ENCODE data around the gene SFXN5.

The SFXN5 gene

DNA sequence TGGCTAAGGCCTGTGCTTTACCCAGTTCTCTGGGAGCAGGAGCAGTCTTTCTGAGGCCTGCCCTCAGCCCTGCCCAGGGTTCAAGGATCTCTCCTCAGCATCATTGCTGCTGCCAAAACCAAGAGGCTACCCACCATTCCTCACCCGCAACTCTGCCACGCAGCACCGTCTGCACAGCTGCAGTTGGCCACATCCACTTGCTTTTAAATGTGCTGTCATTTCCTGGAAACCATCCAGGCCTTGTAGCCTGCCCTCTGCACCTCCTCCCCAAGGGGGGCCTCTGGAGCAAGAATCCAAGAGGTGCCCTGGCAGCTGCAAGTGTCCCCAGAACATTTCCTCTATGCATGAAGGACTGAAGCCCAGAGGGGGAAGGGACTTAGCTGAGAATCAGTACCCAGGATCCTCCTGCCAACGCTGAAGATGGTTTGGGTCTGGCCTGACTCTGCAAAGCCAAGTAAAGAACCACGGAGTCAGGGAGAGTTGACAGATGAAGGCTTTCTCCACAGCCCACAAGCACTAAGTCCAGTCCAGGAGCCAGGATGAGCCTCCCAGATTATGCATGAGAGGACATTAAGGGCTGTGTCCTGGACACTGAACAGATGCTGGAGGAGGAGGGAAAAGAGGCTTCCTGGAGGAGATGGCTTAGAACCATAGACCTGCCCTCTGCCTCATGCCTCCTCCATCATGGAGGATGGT, 139.3 kb downstream of the SFXN5 start:
- TF ChIP-seq, protein P1, sequence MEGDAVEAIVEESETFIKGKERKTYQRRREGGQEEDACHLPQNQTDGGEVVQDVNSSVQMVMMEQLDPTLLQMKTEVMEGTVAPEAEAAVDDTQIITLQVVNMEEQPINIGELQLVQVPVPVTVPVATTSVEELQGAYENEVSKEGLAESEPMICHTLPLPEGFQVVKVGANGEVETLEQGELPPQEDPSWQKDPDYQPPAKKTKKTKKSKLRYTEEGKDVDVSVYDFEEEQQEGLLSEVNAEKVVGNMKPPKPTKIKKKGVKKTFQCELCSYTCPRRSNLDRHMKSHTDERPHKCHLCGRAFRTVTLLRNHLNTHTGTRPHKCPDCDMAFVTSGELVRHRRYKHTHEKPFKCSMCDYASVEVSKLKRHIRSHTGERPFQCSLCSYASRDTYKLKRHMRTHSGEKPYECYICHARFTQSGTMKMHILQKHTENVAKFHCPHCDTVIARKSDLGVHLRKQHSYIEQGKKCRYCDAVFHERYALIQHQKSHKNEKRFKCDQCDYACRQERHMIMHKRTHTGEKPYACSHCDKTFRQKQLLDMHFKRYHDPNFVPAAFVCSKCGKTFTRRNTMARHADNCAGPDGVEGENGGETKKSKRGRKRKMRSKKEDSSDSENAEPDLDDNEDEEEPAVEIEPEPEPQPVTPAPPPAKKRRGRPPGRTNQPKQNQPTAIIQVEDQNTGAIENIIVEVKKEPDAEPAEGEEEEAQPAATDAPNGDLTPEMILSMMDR (IDR thresholded peaks at IDR 0.05; ENCODE audit: insufficient read depth, low read depth, low read length, missing control alignments), result no peak
- DNase-seq (ENCODE audit: low read depth), result no peak
- no peak overlapping the region for H3K4me3 ChIP-seq (ENCODE audit: low read depth, low read length)

DNA sequence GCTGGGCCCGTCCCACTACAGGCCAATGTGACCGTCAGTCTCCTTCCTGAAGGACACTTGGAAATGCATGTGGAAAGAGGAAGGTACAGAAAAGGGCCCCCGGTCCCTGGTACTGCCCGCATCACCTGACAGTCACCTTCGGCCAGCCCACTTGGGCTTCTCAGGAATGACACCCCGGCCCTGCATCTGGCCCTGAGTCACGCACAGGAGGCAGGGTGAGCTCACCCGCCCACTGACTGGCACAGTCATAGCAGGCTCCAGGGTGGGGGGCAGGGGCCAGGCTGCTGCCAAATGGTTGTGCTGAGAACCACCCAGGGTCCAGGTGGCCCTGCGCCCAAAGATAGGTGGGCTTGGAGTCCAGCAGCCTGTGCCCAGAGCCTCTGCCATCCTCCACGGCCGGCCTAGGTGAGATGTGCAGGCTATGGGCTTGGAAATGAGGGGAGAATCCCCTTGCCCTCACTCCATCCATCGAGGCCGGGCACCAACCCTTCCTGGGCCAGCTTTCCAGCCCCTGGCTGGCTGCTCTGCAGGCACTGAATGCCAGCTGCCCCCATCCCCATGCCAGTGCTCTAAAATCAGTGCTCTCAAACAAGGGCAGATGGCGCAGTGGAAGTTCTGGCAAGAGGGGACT, 140.1 kb downstream of the SFXN5 start:
- DNase-seq (ENCODE audit: low read depth), result no peak
- TF ChIP-seq, protein P1 (IDR thresholded peaks at IDR 0.05; ENCODE audit: insufficient read depth, low read depth, low read length, missing control alignments), result no peak
- H3K4me3 ChIP-seq (ENCODE audit: low read depth, low read length), result no peak overlapping the region

DNA sequence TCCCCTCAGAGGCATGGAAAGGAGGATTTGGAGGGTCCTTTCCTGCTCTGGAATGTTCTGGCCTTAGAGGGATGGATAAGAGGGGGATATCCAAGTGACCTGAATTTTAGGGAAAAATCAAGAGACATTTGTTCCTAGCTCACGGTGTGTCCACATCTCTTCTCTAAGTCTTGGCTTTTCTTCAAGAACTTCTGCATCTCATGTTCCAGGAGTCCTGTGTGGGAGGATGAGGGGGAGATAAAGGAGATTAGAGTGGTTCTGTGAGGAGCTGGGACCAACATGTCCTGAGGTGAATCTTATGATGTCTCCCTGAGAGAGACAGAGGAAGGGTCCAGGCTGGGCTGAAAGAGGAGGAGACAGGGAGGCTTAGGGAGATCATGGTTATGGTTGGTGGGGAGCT, 142.5 kb downstream of the SFXN5 start:
- TF ChIP-seq, protein P1 (IDR thresholded peaks at IDR 0.05; ENCODE audit: insufficient read depth, low read depth, low read length, missing control alignments), result no peak
- no peak for DNase-seq (ENCODE audit: low read depth)
- no peak overlapping the region for H3K4me3 ChIP-seq (ENCODE audit: low read depth, low read length)

DNA sequence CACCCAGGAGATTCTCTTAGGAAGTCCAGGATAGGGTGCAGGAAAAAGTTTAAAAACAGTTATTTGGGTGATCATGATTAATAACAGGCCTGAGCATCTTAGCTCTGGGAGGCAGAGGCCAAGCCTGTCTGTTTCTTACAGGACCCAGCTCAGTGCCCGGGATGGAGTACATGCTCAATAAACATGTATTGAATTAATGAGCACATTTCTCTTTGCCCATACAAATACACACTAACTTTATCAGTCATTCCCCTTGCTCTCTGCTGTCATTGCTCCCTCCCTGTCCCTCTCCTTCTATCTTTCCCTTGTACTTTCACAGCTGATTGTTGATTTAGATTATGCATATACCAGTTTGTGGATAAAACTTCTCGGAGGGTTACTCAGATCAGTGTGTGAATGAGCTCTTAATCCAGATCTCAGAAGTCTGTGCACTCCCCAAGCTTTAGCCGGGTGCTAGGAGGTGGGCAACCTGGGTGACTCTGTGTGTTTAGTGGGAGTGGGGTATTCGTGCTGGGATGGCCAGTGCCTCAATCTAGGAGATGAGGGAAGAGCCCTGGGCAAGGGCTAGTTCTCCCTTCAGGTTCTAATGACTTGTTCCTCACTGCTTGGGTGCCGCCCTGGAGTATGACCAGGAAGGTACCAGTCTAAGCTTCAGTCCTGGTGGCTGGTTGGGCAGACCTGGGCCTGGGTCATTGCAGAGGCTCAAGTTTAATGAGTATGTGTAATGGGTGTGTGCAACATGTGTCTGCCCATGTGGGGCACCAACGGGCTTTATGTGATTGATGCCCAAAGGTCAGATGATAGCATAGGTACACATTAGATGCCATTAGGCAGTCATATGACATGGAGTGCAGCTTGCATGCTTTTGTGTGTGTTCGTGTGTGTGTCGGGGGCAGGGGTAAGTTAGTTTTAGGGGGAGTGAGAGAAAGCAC, 143.6 kb downstream of the SFXN5 start:
- no peak for DNase-seq (ENCODE audit: low read depth)
- TF ChIP-seq, protein P1 (IDR thresholded peaks at IDR 0.05; ENCODE audit: insufficient read depth, low read depth, low read length, missing control alignments), result no peak
- no peak overlapping the region for H3K4me3 ChIP-seq (ENCODE audit: low read depth, low read length)

DNA sequence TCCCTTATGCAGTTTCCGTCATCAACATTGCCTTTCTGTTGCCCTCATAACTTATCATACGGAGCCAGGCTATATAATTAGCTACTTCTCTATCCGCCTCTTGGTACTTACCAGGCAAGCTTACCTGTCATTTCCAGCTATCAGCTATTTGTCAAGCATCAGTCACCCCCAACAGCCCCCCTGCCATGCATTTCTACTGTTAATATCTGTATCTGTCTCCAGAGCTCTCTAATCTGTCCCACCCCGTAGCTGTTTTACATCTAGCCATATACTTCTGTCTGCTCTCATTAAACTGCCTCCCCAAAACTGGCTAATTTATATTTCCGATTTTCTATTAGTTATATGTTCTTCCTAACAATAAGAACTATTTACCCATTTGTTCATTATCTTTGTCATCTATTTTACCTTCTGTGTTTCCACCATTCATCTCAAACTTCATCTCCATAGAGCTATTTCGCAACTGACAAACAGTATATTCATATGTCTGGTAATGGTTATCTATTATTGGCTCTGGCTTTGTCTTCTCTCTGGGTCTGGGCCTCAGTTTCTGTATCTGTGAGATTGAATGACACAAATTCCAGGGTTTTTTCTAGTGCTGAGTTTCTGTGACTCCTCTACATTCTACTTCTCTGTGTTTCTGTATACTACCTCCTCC, 144.6 kb downstream of the SFXN5 start:
- no peak for DNase-seq (ENCODE audit: low read depth)
- TF ChIP-seq, protein P1 (IDR thresholded peaks at IDR 0.05; ENCODE audit: insufficient read depth, low read depth, low read length, missing control alignments), result no peak
- no peak overlapping the region for H3K4me3 ChIP-seq (ENCODE audit: low read depth, low read length)

DNA sequence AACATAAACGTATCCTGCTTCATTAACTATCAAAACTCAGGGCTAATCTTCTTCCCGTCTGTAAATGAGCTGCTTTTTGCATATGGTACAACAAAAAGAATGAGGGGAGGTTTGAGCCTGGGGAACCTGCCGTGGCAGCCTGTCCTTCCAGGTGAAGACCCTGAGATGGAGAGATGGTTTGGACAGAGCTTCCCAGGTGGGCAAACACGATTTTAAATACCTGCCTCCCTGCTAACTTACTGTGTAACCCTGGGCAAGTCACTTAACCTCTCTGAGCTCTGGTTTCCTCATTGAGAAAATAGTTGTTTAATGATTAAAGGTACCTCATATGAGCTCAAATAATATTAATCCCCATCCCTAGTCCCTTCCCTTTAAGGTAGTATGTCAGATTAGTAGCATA, 145.1 kb downstream of the SFXN5 start:
- DNase-seq (ENCODE audit: low read depth), result no peak
- H3K4me3 ChIP-seq (ENCODE audit: low read depth, low read length), result no peak overlapping the region
- TF ChIP-seq, protein P1 (IDR thresholded peaks at IDR 0.05; ENCODE audit: insufficient read depth, low read depth, low read length, missing control alignments), result no peak

Data from GM12865 (cell line).